Stomach (tissue), 9 donors: ENCODE measurements around the gene CCDC192. TPM values are rescaled to one million over a fixed set of nuclear protein-coding genes. Genes with fewer than 3 reads are reported as not detected.
A peak's percentile ranks its signal among the peaks of the same experiment; 100 is the strongest.

Experiments
- DNase-seq, 2 donors: peaks; one replicate each; pipeline versions ENCODE4 v3.0.0 to v3.0.0-alpha.2; 2013 to 2019
- H3K27ac ChIP-seq, 5 donors: fragments of 200-600 bp in 4 of 5; sonication (generic) in 4 of 5; one replicate each; pipeline ENCODE4 v1.5.1; 2013 to 2019; ENCODE audit warnings: mild to moderate bottlenecking in 1 of 5, moderate library complexity in 1 of 5
- H3K27me3 ChIP-seq, 3 donors: fragments of 200-600 bp; sonication (generic); one replicate each; pipeline ENCODE4 v1.5.1; 2017 to 2019; ENCODE audit warnings: mixed run types in 1 of 3
- H3K36me3 ChIP-seq, 4 donors: fragments of 200-600 bp; sonication (generic); 1 replicate in 3 of 4; 2 replicates in 1 of 4; pipeline ENCODE4 v1.5.1; 2016 to 2019
- H3K4me1 ChIP-seq, 4 donors: fragments of 200-600 bp; sonication (generic); one replicate each; pipeline ENCODE4 v1.5.1; 2016 to 2019
- H3K4me3 ChIP-seq, 4 donors: fragments of 200-600 bp; sonication (generic) in 3 of 4; one replicate each; pipeline ENCODE4 v1.5.1; 2016 to 2019; ENCODE audit warnings: mild to moderate bottlenecking in 1 of 4
- H3K9me3 ChIP-seq, 4 donors: fragments of 200-600 bp; sonication (generic); one replicate each; pipeline ENCODE4 v1.5.1; 2016 to 2019
- CTCF ChIP-seq, 7 experiments: fragments of 450-650 bp in 4 of 7; fragments of 200-600 bp in 3 of 7; sonication (generic) in 3 of 7; IDR thresholded peaks; one replicate each; pipeline ENCODE4 v1.5.1; 2016 to 2019; ENCODE audit warnings: antibody characterized with exemption in 7 of 7, control low read depth in 2 of 7, mild to moderate bottlenecking in 1 of 7
- EP300 ChIP-seq: sonication (generic); formaldehyde crosslinking; IDR thresholded peaks from one replicate; pipeline ENCODE4 v1.6.1; 2017; ENCODE audit warnings: antibody characterized with exemption
- POLR2A ChIP-seq, 4 donors: fragments of 450-650 bp; IDR thresholded peaks; one replicate each; pipeline ENCODE4 v1.6.1; 2016; ENCODE audit warnings: antibody characterized with exemption in 4 of 4, control low read depth in 2 of 4, mild to moderate bottlenecking in 1 of 4, moderate library complexity in 1 of 4
- POLR2AphosphoS5 ChIP-seq, 3 donors: sonication (generic); formaldehyde crosslinking; IDR thresholded peaks; one replicate each; pipeline ENCODE4 v1.6.1; 2016; ENCODE audit warnings: antibody characterized with exemption in 3 of 3
- WGBS, 5 donors: extraction: QIAGEN DNeasy Blood & Tissue Kit in 3 of 5; methylation state at CpG; one replicate each; pipeline versions ENCODE4 v1.1.5 to v1.1.7; 2013 to 2018; 5-methylcytosine and 5-hydroxymethylcytosine counted together
- intact Hi-C: fragments of 100-400 bp; cut with DNase I; formaldehyde crosslinking; loops from one replicate; pipeline ENCODE4 v1.15.1; 2023; ENCODE audit warnings: low total_unique reads
- polyA plus RNA-seq, 3 donors: library from polyadenylated mRNA; stranded (reverse); fragments of 200-250 nt; gene quantifications; one replicate each; pipeline ENCODE4 v1.2.3, GENCODE V29; 2013
- total RNA-seq, 5 donors: library from RNA; depleted of rRNA; stranded (reverse); fragments of >200 nt; gene quantifications; one replicate each; pipeline versions ENCODE4 v1.1.0 to v1.2.3, GENCODE V29; 2014 to 2016
- donor health status: healthy with polysubstance abuse.
- donor health status: Bipolar disorder and iron deficiency.
- donor health status: healthy.

CCDC192 gene
- total and polyA plus RNA-seq, 8 donors: 0.10 to 2.2 TPM; not detected in 6

DNA sequence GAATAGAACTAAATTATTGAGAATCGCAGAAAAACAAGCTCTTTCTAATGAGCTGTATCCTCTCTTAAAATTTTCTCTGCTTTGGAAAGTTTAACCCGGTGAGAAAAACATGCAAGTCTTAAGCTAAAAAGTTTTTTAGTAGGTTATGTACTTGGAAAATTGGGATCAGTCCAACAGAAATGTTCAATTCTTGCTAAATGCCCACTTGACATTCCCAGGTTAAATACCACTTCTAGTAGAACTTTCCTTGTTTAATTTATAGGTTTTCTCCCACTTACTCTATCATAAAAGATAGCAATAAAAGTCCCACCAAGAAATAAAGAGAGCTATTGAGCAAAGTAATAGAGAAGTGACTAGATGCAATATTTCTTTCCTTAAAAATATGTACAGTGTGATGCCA lies 157.1 kb downstream of the CCDC192 start:
- intact Hi-C loops: no loop called here
- H3K27ac ChIP-seq: no peak overlapping the region
- H3K9me3 ChIP-seq: no peaks in the 10 kb centered on the region
- 87 to 95% (median 90%) methylated on average over 2 of the region's 2 CpGs for WGBS, 5 donors
- H3K27me3 ChIP-seq: no peaks in the 10 kb centered on the region
- H3K4me3 ChIP-seq: no peak overlapping the region
- TF ChIP-seq POLR2AphosphoS5 (IDR thresholded peaks at IDR 0.05) (no peak), CTCF (IDR thresholded peaks at IDR 0.05) (no peak), EP300 (no peak), POLR2A (IDR thresholded peaks at IDR 0.05) (no peak)
- peaks cover 0 to 25% (median 4%) of the 10 kb centered on the region in 4 donors for H3K4me1 ChIP-seq
- DNase-seq: no peak
- no peaks in the 10 kb centered on the region for H3K36me3 ChIP-seq

DNA sequence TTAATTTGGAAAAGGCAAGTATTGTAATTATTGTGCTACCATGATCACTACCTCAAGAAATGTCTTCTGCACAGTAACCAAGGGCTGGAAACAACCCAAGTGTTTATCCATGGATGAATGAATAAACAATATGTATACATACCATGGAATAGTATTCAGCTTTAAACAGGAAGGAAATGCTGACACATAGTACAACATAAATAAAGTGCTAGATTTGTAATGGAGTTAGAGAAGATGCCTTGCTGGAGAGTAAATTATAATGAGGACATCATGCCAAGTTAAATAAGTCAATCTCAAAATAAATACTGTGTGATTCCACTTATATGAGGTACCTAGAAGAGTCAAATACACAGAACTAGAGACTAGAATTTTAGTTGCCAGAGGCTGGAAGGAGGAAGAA lies 160.0 kb downstream of the CCDC192 start:
- intact Hi-C loops: no loop called here
- Histone ChIP-seq H3K4me3 (no peak overlapping the region), H3K36me3 (no peaks in the 10 kb centered on the region), H3K27ac (peak overlapping the region in 2 of 5 donors; percentile 1 to 59), H3K4me1 (peaks cover 0 to 18% (median 2%) of the 10 kb centered on the region in 4 donors), H3K9me3 (no peaks in the 10 kb centered on the region), H3K27me3 (no peaks in the 10 kb centered on the region)
- TF ChIP-seq POLR2A (IDR thresholded peaks at IDR 0.05) (no peak), EP300 (no peak), CTCF (IDR thresholded peaks at IDR 0.05) (no peak), POLR2AphosphoS5 (IDR thresholded peaks at IDR 0.05) (no peak)
- DNase-seq: no peak

- no peak overlapping the region for H3K4me3 ChIP-seq
- H3K4me1 ChIP-seq: peaks cover 0 to 16% (median 2%) of the 10 kb centered on the region in 4 donors
- 39 to 57% (median 47%) methylated on average over 7 of the region's 7 CpGs for WGBS, 5 donors
- no peaks in the 10 kb centered on the region for H3K27me3 ChIP-seq
- TF ChIP-seq POLR2AphosphoS5 (IDR thresholded peaks at IDR 0.05) (no peak), POLR2A (IDR thresholded peaks at IDR 0.05) (no peak), CTCF (IDR thresholded peaks at IDR 0.05) (no peak), EP300 (no peak)
- intact Hi-C loops: no loop called here
- peak overlapping the region in 2 of 5 donors; percentile 1 to 59 for H3K27ac ChIP-seq
- H3K36me3 ChIP-seq: no peaks in the 10 kb centered on the region
- DNase-seq: no peak
- H3K9me3 ChIP-seq: no peaks in the 10 kb centered on the region
Measured at GRCh38 chr5:127863610-127864395, 160.6 kb downstream of the CCDC192 start.

DNA sequence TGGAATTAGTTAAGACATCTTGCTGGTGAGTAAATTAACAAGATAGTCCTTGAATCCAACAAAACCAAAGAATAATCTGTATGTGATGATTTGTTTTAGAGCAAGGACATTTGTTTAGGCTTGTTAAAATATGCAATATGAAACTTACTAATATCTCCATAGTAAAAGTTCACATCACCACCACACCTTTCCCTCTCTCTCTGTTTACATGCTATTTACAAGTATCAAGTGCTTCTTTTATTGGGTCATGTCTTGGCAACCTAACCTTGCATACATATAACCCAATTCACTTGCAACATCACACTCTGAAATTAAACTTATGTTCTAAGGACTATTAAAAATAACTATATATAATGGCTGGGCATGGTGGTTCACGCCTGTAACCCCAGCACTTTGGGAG lies 161.3 kb downstream of the CCDC192 start:
- H3K9me3 ChIP-seq: no peaks in the 10 kb centered on the region
- peak overlapping the region in 1 of 5 donors; percentile 59 for H3K27ac ChIP-seq
- 95 to 97% (median 96%) methylated on average over 1 of the region's 1 CpG for WGBS, 5 donors
- H3K4me1 ChIP-seq: peaks cover 0 to 16% (median 2%) of the 10 kb centered on the region in 4 donors
- H3K4me3 ChIP-seq: no peak overlapping the region
- intact Hi-C loops: no loop called here
- TF ChIP-seq POLR2AphosphoS5 (IDR thresholded peaks at IDR 0.05): no peak
- no peak for TF ChIP-seq EP300
- no peak for TF ChIP-seq POLR2A (IDR thresholded peaks at IDR 0.05)
- no peak for TF ChIP-seq CTCF (IDR thresholded peaks at IDR 0.05)
- H3K36me3 ChIP-seq: no peaks in the 10 kb centered on the region
- H3K27me3 ChIP-seq: no peaks in the 10 kb centered on the region
- no peak for DNase-seq
